WTC11 (cell line): Measurements from ENCODE around the gene GPC5. TPM values are rescaled to one million over a fixed set of nuclear protein-coding genes. Genes with fewer than 3 reads are reported as not detected.

Source experiments
- ATAC-seq: fragments of 200-7000 bp; cut with Tn5 transposase; 2 replicates; pipeline ENCODE4 v1.10.0; 2021; ENCODE audit warnings: mild to moderate bottlenecking, moderate library complexity
- CTCF ChIA-PET: fragments of 300-600 bp; sonication (Branson Sonifier 250); formaldehyde crosslinking; loops from one replicate; lab custom pipeline; 2021; ENCODE audit warnings: antibody characterized with exemption; lab: Charles Lee
- POLR2A ChIA-PET: fragments of 350-600 bp; sonication (Branson Sonifier 250); formaldehyde crosslinking; loops from one replicate; lab custom pipeline; 2021; ENCODE audit warnings: antibody characterized with exemption; lab: Charles Lee
- DNase-seq: peaks from one replicate; pipeline ENCODE4 v3.0.0; 2021; ENCODE audit warnings: low spot score
- H3K27ac Mint-ChIP-seq: 2 replicates; pipeline ENCODE4 v1.8.0; 2021; ENCODE audit warnings: mixed read lengths
- H3K27me3 Mint-ChIP-seq: 2 replicates; pipeline ENCODE4 v1.8.0; 2021; ENCODE audit warnings: low read depth, mild to moderate bottlenecking, moderate library complexity, mixed read lengths
- H3K36me3 Mint-ChIP-seq: 2 replicates; pipeline ENCODE4 v1.8.0; 2021; ENCODE audit warnings: mixed read lengths
- H3K4me1 Mint-ChIP-seq: 2 replicates; pipeline ENCODE4 v1.8.0; 2022; ENCODE audit warnings: mixed read lengths
- H3K4me3 Mint-ChIP-seq: 2 replicates; pipeline ENCODE4 v1.8.0; 2021; ENCODE audit warnings: mild to moderate bottlenecking, moderate library complexity, mixed read lengths
- H3K9me3 Mint-ChIP-seq: 2 replicates; pipeline ENCODE4 v1.8.0; 2021; ENCODE audit warnings: mixed read lengths
- ATF1 ChIP-seq: sonication (generic); formaldehyde crosslinking; IDR thresholded peaks from 2 replicates; pipeline ENCODE4 v1.8.1; 2023; ENCODE audit warnings: mild to moderate bottlenecking, moderate library complexity, missing genetic modification reagents
- CBFB ChIP-seq: sonication (generic); formaldehyde crosslinking; IDR thresholded peaks from 2 replicates; pipeline ENCODE4 v1.8.1; 2022; ENCODE audit warnings: mild to moderate bottlenecking, low read depth, missing genetic modification reagents
- EMX1 ChIP-seq: fragments of 250-450 bp; sonication (Bioruptor Pico); IDR thresholded peaks from 2 replicates; pipeline ENCODE4 v1.8.0; 2021; ENCODE audit warnings: mild to moderate bottlenecking
- ERG ChIP-seq: fragments of 250-450 bp; sonication (Bioruptor Pico); IDR thresholded peaks from 2 replicates; pipeline ENCODE4 v1.8.0; 2021; ENCODE audit warnings: mild to moderate bottlenecking
- FOXP1 ChIP-seq: sonication (generic); formaldehyde crosslinking; IDR thresholded peaks from 2 replicates; pipeline ENCODE4 v1.8.0; 2022; ENCODE audit warnings: missing genetic modification reagents, mild to moderate bottlenecking, moderate library complexity, borderline replicate concordance
- HMGXB4 ChIP-seq: sonication (generic); formaldehyde crosslinking; IDR thresholded peaks from 2 replicates; pipeline ENCODE4 v1.8.1; 2023; ENCODE audit warnings: mild to moderate bottlenecking, moderate library complexity, missing genetic modification reagents
- JAZF1 ChIP-seq: fragments of 250-450 bp; sonication (Bioruptor Pico); IDR thresholded peaks from 2 replicates; pipeline ENCODE4 v1.9.0; 2021; ENCODE audit warnings: moderate library complexity, mild to moderate bottlenecking, inconsistent platforms
- MXD4 ChIP-seq: fragments of 250-450 bp; sonication (Bioruptor Pico); IDR thresholded peaks from 2 replicates; pipeline ENCODE4 v1.8.0; 2021; ENCODE audit warnings: mild to moderate bottlenecking, moderate library complexity, borderline replicate concordance
- NFE2L1 ChIP-seq: sonication (generic); formaldehyde crosslinking; IDR thresholded peaks from 2 replicates; pipeline ENCODE4 v1.8.1; 2023; ENCODE audit warnings: missing genetic modification reagents
- NR2C2 ChIP-seq: sonication (generic); formaldehyde crosslinking; IDR thresholded peaks from 2 replicates; pipeline ENCODE4 v1.8.0; 2022; ENCODE audit warnings: mild to moderate bottlenecking, missing genetic modification reagents
- TEAD4 ChIP-seq: sonication (generic); formaldehyde crosslinking; IDR thresholded peaks from 2 replicates; pipeline ENCODE4 v1.8.0; 2022; ENCODE audit warnings: mild to moderate bottlenecking, missing genetic modification reagents
- USF1 ChIP-seq: sonication (generic); formaldehyde crosslinking; IDR thresholded peaks from 2 replicates; pipeline ENCODE4 v1.8.0; 2022; ENCODE audit warnings: mild to moderate bottlenecking, missing genetic modification reagents
- ZBTB43 ChIP-seq: sonication (generic); formaldehyde crosslinking; IDR thresholded peaks from 2 replicates; pipeline ENCODE4 v1.8.1; 2023; ENCODE audit warnings: mild to moderate bottlenecking, missing genetic modification reagents
- ZNF232 ChIP-seq: sonication (generic); formaldehyde crosslinking; IDR thresholded peaks from 2 replicates; pipeline ENCODE4 v1.8.0; 2022; ENCODE audit warnings: mild to moderate bottlenecking, missing genetic modification reagents
- ZNF317 ChIP-seq: sonication (generic); formaldehyde crosslinking; IDR thresholded peaks from 2 replicates; pipeline ENCODE4 v1.8.1; 2023; ENCODE audit warnings: low read depth, mild to moderate bottlenecking, moderate library complexity, missing genetic modification reagents, borderline replicate concordance
- total RNA-seq: library from RNA; stranded (reverse); gene quantifications from 3 replicates; pipeline ENCODE4 v1.2.3, GENCODE V29; 2021
- TF ChIP-seq, protein P1 (sequence below): sonication (generic); formaldehyde crosslinking; IDR thresholded peaks from 2 replicates; pipeline ENCODE4 v1.8.0; 2022; ENCODE audit warnings: mild to moderate bottlenecking, missing genetic modification reagents
- TF ChIP-seq, protein P2 (sequence below): sonication (generic); formaldehyde crosslinking; IDR thresholded peaks from 2 replicates; pipeline ENCODE4 v1.8.1; 2022; ENCODE audit warnings: low read depth, missing genetic modification reagents, borderline replicate concordance

The GPC5 gene
- total RNA-seq, 1 experiment from 2014 or later, result 0.46 TPM

- CTCF ChIA-PET, result no interaction called here
- H3K4me3 Mint-ChIP-seq, result no peak overlapping the region
- POLR2A ChIA-PET, result no interaction called here
Observed at GRCh38 chr13:91747186-91747585, 348.8 kb downstream of the GPC5 start.

GRCh38 chr13:91748416-91749089 is 350.1 kb downstream of the GPC5 start:
- no peak for ATAC-seq
- Mint-ChIP-seq H3K36me3 (no peaks in the 10 kb centered on the region), H3K9me3 (peaks cover 15% of the 10 kb centered on the region), H3K4me3 (no peak overlapping the region), H3K27ac (no peak overlapping the region), H3K4me1 (peaks cover 4% of the 10 kb centered on the region; the same call in 1 of the 2 replicates), H3K27me3 (no peaks in the 10 kb centered on the region; the same call in 1 of the 2 replicates)
- DNase-seq, result no peak
- POLR2A ChIA-PET, result no interaction called here
- no peak for TF ChIP-seq ZBTB43
- no peak for TF ChIP-seq JAZF1 (CRISPR knock-in tag)
- TF ChIP-seq FOXP1 (CRISPR knock-in tag), result no peak
- no peak for TF ChIP-seq ZNF317 (CRISPR knock-in tag)
- TF ChIP-seq CBFB (CRISPR knock-in tag), result no peak
- TF ChIP-seq NR2C2 (CRISPR knock-in tag), result no peak
- TF ChIP-seq ATF1 (CRISPR knock-in tag), result no peak
- no peak for TF ChIP-seq EMX1 (CRISPR knock-in tag)
- no peak for TF ChIP-seq TEAD4 (CRISPR knock-in tag)
- no peak for TF ChIP-seq MXD4 (CRISPR knock-in tag)
- CTCF ChIA-PET, result no interaction called here

More at GRCh38 chr13:91747186-91747585, 348.8 kb downstream of the GPC5 start:
- H3K9me3 Mint-ChIP-seq, result peaks cover 15% of the 10 kb centered on the region
- no peak for TF ChIP-seq NFE2L1 (CRISPR knock-in tag)
- TF ChIP-seq, protein P1, sequence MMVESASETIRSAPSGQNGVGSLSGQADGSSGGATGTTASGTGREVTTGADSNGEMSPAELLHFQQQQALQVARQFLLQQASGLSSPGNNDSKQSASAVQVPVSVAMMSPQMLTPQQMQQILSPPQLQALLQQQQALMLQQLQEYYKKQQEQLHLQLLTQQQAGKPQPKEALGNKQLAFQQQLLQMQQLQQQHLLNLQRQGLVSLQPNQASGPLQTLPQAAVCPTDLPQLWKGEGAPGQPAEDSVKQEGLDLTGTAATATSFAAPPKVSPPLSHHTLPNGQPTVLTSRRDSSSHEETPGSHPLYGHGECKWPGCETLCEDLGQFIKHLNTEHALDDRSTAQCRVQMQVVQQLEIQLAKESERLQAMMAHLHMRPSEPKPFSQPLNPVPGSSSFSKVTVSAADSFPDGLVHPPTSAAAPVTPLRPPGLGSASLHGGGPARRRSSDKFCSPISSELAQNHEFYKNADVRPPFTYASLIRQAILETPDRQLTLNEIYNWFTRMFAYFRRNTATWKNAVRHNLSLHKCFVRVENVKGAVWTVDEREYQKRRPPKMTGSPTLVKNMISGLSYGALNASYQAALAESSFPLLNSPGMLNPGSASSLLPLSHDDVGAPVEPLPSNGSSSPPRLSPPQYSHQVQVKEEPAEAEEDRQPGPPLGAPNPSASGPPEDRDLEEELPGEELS (CRISPR knock-in tag), result no peak
- TF ChIP-seq TEAD4 (CRISPR knock-in tag), result no peak
- no peak for TF ChIP-seq FOXP1 (CRISPR knock-in tag)
- TF ChIP-seq USF1 (CRISPR knock-in tag), result no peak
- no peak for TF ChIP-seq HMGXB4 (CRISPR knock-in tag)
- TF ChIP-seq, protein P2, sequence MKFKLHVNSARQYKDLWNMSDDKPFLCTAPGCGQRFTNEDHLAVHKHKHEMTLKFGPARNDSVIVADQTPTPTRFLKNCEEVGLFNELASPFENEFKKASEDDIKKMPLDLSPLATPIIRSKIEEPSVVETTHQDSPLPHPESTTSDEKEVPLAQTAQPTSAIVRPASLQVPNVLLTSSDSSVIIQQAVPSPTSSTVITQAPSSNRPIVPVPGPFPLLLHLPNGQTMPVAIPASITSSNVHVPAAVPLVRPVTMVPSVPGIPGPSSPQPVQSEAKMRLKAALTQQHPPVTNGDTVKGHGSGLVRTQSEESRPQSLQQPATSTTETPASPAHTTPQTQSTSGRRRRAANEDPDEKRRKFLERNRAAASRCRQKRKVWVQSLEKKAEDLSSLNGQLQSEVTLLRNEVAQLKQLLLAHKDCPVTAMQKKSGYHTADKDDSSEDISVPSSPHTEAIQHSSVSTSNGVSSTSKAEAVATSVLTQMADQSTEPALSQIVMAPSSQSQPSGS (CRISPR knock-in tag), result no peak
- TF ChIP-seq ERG (CRISPR knock-in tag), result no peak
- TF ChIP-seq ZNF232 (CRISPR knock-in tag), result no peak
- no peaks in the 10 kb centered on the region; the same call in 1 of the 2 replicates for H3K27me3 Mint-ChIP-seq
- no peak overlapping the region for H3K27ac Mint-ChIP-seq
- no peaks in the 10 kb centered on the region for H3K36me3 Mint-ChIP-seq
- peaks cover 4% of the 10 kb centered on the region for H3K4me1 Mint-ChIP-seq
- no peak for ATAC-seq
- no peak for DNase-seq
